GM21619 (cell line): ENCODE measurements around the gene ZBTB7C.

ENCODE experiments used
- ATAC-seq: cut with Tn5 transposase; IDR thresholded peaks from one replicate; pipeline ENCODE4 v1.9.1; 2021; ENCODE audit not compliant: unreplicated experiment

Gene ZBTB7C

GRCh38 chr18:48100651-48101165 is 308.5 kb downstream of the ZBTB7C start:
- ATAC-seq: no peak

DNA sequence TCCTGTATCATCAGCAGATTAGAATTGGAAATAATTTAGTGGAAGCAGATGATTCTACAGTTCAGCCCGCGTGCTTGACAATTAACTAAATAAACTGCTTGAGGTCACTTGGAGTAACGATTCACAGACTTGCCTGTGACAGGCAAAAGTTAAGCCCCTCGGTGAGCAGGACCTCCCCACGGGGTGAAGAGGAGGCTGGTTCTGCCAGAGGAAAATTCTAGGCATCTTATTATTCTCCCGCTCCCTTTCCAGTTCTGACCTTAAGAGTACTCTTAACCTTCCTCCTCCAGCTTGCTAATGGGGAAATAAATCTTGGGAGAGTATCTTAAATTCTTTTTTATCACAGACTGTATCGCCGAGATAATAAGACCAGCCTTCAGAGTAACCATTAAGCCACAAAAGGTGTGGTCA is 309.0 kb downstream of the ZBTB7C start:
- no peak for ATAC-seq

GRCh38 chr18:48099481-48100164 is 309.6 kb downstream of the ZBTB7C start:
- ATAC-seq: no peak

- no peak for ATAC-seq
Observed at GRCh38 chr18:48098538-48098937, 310.6 kb downstream of the ZBTB7C start.

DNA sequence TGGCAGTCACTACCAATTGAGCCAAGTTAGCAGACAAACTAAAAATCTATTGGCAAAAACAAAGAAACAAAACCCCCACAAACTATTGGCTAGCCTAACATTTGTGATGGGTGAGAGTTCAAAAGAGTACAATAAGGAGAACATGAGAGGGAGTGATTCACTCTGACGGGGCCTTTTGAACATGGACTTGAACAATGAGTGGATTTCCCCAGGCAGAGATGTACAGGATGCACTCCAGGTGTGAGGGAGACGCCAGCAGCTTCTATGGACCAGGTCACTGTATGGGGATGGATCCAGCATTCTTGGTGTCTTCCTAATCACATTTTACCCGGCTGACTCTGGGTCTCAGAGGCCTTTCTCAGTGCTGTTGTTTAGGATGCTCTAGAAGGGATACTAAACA is 311.2 kb downstream of the ZBTB7C start:
- ATAC-seq: no peak

- no peak for ATAC-seq
Observed at GRCh38 chr18:48095726-48096125, 313.5 kb downstream of the ZBTB7C start.

- ATAC-seq: no peak
Observed at GRCh38 chr18:48093104-48093503, 316.1 kb downstream of the ZBTB7C start.

- ATAC-seq: no peak
Observed at GRCh38 chr18:48091869-48092497, 317.2 kb downstream of the ZBTB7C start.

DNA sequence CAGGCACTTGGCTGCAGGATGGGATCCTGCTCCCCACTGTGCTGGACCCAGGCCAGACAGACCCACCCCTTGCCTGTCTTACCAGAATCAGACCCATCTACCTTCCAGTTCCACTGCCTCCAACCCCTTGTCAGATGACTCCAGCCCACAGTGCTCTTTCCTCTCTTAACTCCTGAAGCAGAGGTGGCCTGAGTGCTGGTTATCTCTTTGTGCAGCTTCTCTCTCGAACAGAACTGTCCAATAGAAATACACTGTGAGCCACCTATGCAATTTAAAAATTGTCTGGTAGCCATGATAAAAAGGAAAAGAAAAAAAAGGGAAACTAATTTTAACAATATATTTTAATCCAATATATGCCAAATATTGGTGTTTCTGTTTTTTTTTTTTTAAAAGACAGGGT is 318.5 kb downstream of the ZBTB7C start:
- ATAC-seq: no peak

GRCh38 chr18:48090021-48090420 is 319.2 kb downstream of the ZBTB7C start:
- ATAC-seq: no peak

- no peak for ATAC-seq
Observed at GRCh38 chr18:48085781-48086487, 323.2 kb downstream of the ZBTB7C start.

DNA sequence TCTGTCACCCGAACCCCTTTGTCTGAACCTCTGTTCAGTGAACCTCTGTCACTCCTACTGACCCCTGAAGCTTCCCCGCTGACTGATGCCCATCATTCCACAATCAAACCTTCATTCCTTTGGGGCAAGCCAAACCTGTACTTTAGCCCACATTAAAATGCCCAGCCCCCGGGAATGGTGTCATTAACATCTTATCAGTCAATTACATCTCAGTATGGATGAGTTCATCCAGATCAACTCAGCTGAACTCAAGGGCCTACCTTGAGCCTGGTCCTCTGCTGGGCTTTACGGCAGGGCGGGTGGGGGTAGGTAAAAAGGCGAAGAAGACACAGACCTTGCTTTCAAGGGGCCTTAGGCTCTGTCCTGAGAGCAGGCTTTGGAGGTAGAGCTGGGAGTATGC is 324.3 kb downstream of the ZBTB7C start:
- ATAC-seq: no peak

GRCh38 chr18:48084041-48084757 is 325.0 kb downstream of the ZBTB7C start:
- ATAC-seq: no peak

DNA sequence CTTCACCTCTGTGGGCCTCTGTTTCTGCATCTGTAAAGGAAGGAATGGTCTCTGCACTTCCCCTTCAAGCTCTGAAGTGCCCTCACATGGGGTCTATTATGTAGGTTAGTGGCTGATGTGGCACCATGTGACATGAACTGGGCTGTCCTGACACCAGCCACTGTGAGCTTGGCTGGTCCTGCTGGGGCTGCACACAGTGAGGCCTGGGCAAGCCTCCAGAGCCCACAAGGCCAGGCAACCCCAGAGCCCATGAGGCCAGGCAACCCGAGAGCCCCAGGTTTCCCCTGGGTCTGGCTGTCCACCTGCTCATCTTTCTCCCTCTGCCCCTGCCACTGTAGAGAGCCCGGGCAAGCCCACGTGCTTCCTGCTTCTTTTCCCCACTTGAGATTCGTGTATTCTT is 328.6 kb downstream of the ZBTB7C start:
- no peak for ATAC-seq

DNA sequence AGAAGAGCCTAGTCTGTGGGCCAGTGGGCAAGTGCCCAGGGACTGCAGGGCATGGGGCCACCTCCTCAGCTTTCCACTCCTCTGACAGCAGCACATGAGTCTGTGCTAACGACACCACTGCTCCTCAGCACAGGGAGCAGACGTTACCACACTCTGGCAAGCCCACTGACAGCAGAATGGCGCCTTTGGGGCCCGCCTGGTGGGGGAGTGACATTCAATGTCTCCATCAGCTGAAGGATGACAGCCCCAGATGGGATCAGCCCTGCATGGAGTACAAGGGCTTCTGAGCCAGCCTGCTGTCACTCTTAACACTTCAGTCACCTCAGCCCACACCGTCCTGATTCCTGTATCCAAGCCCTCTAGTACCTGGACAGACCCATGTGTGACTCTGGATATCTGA is 329.3 kb downstream of the ZBTB7C start:
- no peak for ATAC-seq

- no peak for ATAC-seq
Observed at GRCh38 chr18:48078448-48078847, 330.7 kb downstream of the ZBTB7C start.

- ATAC-seq: no peak
Observed at GRCh38 chr18:48077291-48077690, 331.9 kb downstream of the ZBTB7C start.

- ATAC-seq: no peak
Observed at GRCh38 chr18:48076461-48076860, 332.7 kb downstream of the ZBTB7C start.

GRCh38 chr18:48075707-48076093 is 333.5 kb downstream of the ZBTB7C start:
- no peak for ATAC-seq

GRCh38 chr18:48074929-48075706 is 334.1 kb downstream of the ZBTB7C start:
- ATAC-seq: no peak
